DOHH2 (cell line): ENCODE data around the gene HOXD10.

ENCODE experiments used
- EZH2phosphoT487 ChIP-seq: fragments of 200-600 bp; sonication (generic); IDR thresholded peaks from 2 replicates; pipeline ENCODE4 v1.6.1; 2017; ENCODE audit warnings: borderline replicate concordance, mild to moderate bottlenecking, antibody characterized with exemption, low read length, moderate library complexity, mixed read lengths
- TF ChIP-seq, protein P1 (sequence below): fragments of 200-600 bp; sonication (generic); IDR thresholded peaks from one replicate; pipeline ENCODE4 v1.5.1; 2014; ENCODE audit warnings: antibody characterized with exemption, mild to moderate bottlenecking, low read depth, low read length; ENCODE audit not compliant: poor library complexity, severe bottlenecking

- TF ChIP-seq, protein P1, sequence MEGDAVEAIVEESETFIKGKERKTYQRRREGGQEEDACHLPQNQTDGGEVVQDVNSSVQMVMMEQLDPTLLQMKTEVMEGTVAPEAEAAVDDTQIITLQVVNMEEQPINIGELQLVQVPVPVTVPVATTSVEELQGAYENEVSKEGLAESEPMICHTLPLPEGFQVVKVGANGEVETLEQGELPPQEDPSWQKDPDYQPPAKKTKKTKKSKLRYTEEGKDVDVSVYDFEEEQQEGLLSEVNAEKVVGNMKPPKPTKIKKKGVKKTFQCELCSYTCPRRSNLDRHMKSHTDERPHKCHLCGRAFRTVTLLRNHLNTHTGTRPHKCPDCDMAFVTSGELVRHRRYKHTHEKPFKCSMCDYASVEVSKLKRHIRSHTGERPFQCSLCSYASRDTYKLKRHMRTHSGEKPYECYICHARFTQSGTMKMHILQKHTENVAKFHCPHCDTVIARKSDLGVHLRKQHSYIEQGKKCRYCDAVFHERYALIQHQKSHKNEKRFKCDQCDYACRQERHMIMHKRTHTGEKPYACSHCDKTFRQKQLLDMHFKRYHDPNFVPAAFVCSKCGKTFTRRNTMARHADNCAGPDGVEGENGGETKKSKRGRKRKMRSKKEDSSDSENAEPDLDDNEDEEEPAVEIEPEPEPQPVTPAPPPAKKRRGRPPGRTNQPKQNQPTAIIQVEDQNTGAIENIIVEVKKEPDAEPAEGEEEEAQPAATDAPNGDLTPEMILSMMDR = no peak
- no peak for TF ChIP-seq EZH2phosphoT487
Observed at GRCh38 chr2:176147800-176148496, 31.4 kb downstream of the HOXD10 start.
